GM12875 (cell line): Measurements from ENCODE around the gene RPS2.

Source experiments
- H3K4me3 ChIP-seq: one replicate; pipeline ENCODE4 v1.5.1; 2011; ENCODE audit warnings: low read depth, low read length, control low read depth
- TF ChIP-seq, protein P1 (sequence below): IDR thresholded peaks from 2 replicates; pipeline ENCODE4 v1.5.1; 2011; ENCODE audit warnings: low read depth, mild to moderate bottlenecking, control low read depth, inconsistent platforms, low read length, moderate library complexity, borderline replicate concordance; ENCODE audit not compliant: insufficient read depth

The RPS2 gene

DNA sequence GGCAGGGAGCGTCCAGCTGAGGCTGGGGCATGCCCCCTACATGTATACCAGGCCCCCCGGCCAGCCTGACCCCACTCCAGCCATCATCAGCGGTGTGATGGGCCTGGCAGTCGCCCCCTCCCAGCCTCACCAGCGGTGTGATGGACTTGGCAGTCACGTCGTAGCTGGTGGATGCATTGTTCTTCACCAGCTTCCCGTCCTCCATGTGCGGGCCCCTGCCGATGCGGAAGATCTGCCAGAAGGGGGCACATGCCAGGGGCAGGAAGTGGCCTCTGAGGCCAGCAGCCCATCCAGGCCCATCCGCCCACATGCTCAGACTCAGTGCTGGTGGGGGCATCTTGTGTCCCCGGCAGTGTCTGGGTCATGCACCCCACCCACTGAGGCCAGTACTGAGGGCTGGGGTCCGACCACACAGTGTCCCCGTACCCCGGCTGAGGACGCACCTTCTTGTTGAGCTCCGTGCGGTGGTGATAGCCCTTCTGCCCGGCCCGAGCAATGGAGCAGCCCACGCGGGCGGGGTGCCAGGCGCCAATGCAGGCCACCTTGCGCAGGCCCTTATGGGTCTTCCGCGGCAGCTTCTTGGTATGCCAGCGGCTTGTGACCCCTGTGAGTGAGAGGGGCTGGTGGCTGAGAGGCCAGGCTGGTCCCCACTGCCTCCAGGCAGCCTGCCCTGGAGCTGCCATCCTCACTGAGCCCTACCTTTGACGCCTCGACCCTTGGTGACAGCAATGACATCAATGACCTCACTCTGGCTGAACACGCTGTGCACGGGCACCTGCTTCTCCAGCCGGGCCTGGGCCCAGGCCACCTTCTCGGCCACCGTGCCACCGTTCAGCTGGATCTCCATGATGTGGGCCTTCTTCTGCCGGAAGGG, 17.9 kb downstream of the RPS2 start:
- no peak overlapping the region for H3K4me3 ChIP-seq
- TF ChIP-seq, protein P1, sequence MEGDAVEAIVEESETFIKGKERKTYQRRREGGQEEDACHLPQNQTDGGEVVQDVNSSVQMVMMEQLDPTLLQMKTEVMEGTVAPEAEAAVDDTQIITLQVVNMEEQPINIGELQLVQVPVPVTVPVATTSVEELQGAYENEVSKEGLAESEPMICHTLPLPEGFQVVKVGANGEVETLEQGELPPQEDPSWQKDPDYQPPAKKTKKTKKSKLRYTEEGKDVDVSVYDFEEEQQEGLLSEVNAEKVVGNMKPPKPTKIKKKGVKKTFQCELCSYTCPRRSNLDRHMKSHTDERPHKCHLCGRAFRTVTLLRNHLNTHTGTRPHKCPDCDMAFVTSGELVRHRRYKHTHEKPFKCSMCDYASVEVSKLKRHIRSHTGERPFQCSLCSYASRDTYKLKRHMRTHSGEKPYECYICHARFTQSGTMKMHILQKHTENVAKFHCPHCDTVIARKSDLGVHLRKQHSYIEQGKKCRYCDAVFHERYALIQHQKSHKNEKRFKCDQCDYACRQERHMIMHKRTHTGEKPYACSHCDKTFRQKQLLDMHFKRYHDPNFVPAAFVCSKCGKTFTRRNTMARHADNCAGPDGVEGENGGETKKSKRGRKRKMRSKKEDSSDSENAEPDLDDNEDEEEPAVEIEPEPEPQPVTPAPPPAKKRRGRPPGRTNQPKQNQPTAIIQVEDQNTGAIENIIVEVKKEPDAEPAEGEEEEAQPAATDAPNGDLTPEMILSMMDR, result 0 out of 2 replicates have a peak, but pooled peaks have one; percentile 3

DNA sequence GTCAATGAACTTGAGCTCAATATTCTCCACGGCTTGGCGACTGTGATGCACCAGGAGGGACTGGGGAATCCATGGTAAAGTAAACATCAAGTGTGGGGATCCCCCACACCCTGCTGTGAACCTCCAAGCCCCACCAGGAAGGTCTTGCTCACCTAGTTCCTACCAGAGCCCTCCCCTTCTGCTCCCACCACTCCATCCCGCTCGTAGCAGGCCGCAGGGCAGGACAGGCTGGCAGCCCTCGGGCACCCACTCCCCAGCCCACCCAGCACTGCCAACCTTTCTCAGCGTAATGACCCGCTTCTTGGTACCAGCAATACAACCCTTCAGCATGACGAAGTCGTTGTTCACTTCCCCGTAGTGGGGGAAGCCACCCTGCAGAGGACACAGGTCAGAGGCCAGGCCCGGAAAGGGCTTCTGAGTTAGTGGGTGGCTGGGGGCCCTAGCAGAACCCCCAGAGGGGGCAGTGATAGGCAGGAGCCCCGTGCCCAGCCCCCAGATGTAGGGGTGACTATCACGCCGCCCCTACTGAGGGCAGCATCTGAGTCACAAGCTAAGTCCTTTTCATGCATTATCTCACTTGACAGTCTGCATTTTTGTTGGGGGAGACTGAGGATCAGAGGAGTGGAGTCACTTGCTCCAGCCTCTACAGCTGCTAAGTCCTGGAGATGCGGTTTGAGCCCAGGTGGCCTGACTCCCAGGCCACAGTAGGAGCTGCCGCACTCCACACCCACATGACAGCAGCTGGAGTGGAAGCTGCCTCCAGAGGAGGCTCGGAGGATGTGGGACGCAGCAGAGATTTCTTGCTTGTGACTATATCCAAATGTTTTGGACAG, 18.9 kb downstream of the RPS2 start:
- TF ChIP-seq, protein P1, result no peak
- H3K4me3 ChIP-seq, result no peak overlapping the region

GRCh38 chr16:1944612-1945199, 19.9 kb downstream of the RPS2 start:
- TF ChIP-seq, protein P1, result no peak
- no peak overlapping the region for H3K4me3 ChIP-seq

DNA sequence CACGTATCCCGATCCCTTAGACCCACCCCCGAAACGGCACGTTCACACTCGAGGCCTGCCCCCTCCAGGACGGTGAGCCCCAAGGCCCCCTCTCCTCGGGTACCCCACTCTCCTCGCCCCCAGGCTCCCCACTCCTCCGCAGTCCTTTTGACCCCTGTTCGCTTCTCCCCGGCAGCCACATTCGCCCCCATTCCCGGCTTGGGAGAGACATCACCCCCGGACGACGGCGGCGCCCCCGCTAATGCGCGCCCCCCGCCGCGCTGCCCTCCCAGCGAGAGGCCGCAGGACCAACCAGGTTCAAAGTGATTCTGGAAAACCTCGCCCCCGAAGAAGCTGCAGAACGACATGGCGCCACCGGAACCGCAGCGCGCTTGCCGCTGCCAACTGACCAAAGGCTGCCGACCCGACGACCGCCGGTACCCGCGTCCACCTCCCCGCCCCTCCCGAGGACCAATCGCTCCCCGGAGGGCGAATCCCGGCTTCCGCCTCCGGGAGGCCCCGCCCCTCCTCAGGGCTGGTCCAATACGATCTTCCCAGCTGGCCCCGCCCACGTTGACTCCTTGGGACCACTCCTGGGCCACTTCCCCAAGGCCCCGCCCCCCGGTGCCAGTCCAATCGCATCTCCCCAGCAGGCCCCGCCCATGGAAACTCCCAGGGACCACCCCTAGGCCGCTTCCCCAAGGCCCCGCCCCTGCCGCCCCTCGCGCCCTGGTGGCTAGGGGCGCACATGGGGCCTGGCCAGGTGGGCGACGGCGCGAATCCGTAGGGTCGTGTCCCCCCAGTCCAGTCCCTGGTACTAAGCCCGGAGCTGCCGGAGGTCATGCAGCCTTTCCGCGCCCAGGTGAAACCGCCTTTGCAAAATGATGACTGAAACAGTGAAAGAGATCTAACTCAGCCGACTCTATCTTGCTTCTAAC, 21.6 kb downstream of the RPS2 start, which contains the start of gene MSRB1:
TSS of gene MSRB1 (minus strand) at position 390 of the 917 bp plus-strand sequence. CDS start at position 347, 43 bp downstream.
- TF ChIP-seq, protein P1, result no peak
- H3K4me3 ChIP-seq, result peak within 1 kb of the TSS; percentile 65

DNA sequence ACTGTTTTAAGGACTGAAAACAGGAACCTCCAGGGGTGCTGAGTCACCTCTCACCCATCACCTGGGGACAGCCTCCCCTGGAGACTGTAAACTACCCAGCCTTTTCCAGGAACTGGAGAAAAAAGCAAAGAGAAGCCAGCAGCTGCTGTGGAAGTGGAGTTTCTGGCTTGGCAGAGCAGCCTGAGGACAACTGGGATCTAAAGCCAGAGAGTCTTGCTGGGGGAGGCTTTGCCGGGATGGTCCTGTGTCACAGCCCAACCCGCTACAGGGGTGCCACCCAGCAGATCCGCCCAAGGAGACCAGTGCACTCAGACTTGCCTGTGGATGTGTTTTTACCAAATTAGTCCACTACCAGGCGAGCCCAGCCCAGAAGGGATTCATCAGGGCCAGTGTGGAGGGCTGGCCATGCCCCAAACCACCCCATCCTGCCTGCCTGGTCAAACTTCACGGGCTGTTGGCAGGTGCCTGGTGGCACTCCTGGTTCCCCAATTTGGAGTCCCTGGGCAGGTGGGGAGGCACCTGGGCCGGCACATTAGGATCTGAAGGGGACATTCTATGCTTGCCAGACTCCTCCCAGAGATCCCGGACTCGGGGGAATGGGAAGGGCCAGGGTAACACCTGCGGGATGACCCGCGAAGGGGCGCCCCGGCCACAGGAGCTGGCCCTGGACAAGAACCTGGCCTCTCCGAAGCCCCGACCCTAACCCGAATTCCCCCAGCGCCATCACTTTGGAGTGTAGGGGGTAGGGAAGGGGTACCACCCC, 22.4 kb downstream of the RPS2 start:
- TF ChIP-seq, protein P1, result no peak
- peak overlapping the region; percentile 65 for H3K4me3 ChIP-seq
